Activated naive CD8-positive, alpha-beta T cell treated with anti-CD3 and anti-CD28 coated beads, Interleukin-2, amount 50 U/mL, for 24 hours (primary cell): ENCODE results near the gene IL12RB1.
"Not testable (repeated sequence)": the region's sequence is repeated elsewhere in the genome, so short reads cannot be mapped to it uniquely, and the experiment has no call there.

Experiments
- ATAC-seq: fragments of 150-1000 bp; cut with Tn5 transposase; one replicate; pipeline ENCODE4 v1.10.0; 2021
- DNase-seq: peaks from one replicate; pipeline ENCODE4 v3.0.0; 2021
- H3K27ac Mint-ChIP-seq: one replicate; pipeline ENCODE4 v1.8.0; 2021; ENCODE audit warnings: mild to moderate bottlenecking, mixed read lengths
- H3K27me3 Mint-ChIP-seq: one replicate; pipeline ENCODE4 v1.8.0; 2021; ENCODE audit warnings: mixed read lengths
- H3K36me3 Mint-ChIP-seq: one replicate; pipeline ENCODE4 v1.8.0; 2021; ENCODE audit warnings: low read depth, mixed read lengths
- H3K4me1 Mint-ChIP-seq: one replicate; pipeline ENCODE4 v1.8.0; 2021; ENCODE audit warnings: mixed read lengths
- H3K4me3 Mint-ChIP-seq: one replicate; pipeline ENCODE4 v1.8.0; 2021; ENCODE audit warnings: mild to moderate bottlenecking, moderate library complexity, mixed read lengths
- H3K9me3 Mint-ChIP-seq: one replicate; pipeline ENCODE4 v1.8.0; 2021; ENCODE audit warnings: mixed read lengths

The IL12RB1 gene

DNA sequence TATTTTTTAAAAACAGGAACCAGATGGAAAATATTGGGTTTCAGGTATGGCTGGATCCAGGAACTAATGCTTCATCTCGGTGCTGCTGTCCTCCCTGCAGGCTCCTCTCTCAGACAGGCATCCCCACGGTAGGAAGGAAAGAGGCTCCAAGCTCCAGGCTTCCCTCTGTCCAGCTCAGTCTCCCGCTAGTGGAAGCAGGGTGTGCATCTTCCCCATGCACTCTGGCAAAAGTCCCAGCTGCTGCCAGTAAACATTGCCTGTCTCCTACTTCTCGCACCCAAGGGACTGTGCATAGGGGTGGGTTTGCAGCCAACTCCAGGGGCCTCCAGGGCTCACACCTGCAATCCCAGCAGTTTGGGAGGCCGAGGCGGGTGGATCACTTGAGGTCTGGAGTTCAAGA lies 29.2 kb downstream of the IL12RB1 start:
- Mint-ChIP-seq H3K36me3 (no peaks in the 10 kb centered on the region), H3K4me3 (no peak overlapping the region), H3K27me3 (no peaks in the 10 kb centered on the region), H3K9me3 (no peaks in the 10 kb centered on the region), H3K27ac (no peak overlapping the region), H3K4me1 (peaks cover 13% of the 10 kb centered on the region)
- no peak for ATAC-seq
- no peak for DNase-seq

- H3K27me3 Mint-ChIP-seq: no peaks in the 10 kb centered on the region
- DNase-seq: no peak
- H3K27ac Mint-ChIP-seq: no peak overlapping the region
- ATAC-seq: no peak
- H3K9me3 Mint-ChIP-seq: no peaks in the 10 kb centered on the region
- peaks cover 13% of the 10 kb centered on the region for H3K4me1 Mint-ChIP-seq
- H3K4me3 Mint-ChIP-seq: no peak overlapping the region
- no peaks in the 10 kb centered on the region for H3K36me3 Mint-ChIP-seq
These were observed 30.8 kb downstream of the IL12RB1 start for GRCh38 chr19:18055967-18056366.

DNA sequence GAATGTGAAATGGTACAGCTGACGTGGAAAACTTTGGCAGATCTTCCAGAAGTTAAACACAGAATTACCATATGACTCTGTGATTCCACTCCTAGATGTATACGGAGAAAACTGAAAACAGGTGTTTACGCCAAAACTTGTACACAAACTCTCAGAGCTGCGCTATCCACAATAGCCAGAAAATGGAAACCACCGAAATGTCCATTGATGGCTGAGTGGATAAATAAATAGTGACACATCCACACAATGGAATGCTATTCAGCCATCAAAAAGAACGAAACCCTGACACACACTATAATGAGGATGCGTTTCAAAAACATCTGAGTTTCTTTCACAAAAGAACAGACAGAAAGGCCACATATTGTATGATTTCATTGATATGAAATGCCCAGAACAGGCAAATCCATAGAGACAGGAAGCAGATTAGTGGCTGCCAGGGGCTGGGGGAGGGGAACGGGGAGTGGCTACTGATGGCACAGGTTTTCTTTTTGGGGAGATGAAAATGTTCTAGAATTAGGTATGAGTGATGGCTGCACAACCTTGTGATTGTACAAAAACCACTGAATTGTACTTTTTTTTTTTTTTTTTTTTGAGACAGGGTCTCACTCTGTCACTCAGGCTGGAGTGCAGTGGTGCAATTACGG lies 33.0 kb downstream of the IL12RB1 start:
- no peaks in the 10 kb centered on the region for H3K9me3 Mint-ChIP-seq
- H3K4me3 Mint-ChIP-seq: no peak overlapping the region
- ATAC-seq (no peak), DNase-seq (no peak)
- peaks cover 17% of the 10 kb centered on the region for H3K4me1 Mint-ChIP-seq
- no peaks in the 10 kb centered on the region for H3K36me3 Mint-ChIP-seq
- no peak overlapping the region for H3K27ac Mint-ChIP-seq
- peaks cover 4% of the 10 kb centered on the region for H3K27me3 Mint-ChIP-seq

DNA sequence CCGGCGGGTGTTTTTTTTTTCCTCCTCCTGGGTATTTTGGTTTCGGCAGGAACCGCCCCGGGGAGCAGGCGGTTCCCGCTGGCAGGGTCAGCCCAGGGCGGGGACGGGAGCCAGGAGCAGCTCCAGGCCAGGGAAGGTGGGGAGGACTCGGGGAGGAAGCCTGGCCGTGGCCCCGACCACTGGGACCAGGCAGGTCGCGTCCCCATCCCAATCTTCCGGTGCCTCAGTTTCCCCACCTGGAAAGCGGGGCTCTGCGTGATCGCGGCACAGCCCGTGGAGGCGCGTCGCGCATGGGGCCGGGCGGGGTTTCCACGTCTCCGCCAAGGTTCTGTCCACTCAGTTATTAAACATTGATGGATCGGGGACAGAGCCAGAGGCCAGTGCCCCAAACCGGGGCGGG lies 34.8 kb downstream of the IL12RB1 start:
- no peak overlapping the region for H3K27ac Mint-ChIP-seq

DNA sequence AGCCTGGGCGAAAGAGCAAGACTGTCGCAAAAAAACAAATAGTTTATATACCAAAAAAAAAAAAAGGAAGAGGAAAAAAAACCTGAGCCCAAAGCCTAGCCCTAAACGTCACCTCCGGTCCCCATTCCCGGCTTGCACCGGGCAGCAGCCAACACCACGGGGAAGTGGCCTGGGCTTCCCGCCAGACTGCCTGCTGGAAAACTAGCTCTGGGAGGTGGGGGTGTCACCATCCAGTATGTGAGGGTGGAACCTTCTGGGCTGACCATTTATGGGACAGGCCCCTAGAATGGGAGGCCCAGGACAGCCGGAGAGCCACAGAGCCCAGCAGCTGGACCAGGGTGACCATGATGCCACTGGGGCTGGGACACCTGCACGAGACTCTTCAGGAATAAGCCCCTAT lies 37.3 kb downstream of the IL12RB1 start:
- H3K36me3 Mint-ChIP-seq: no peaks in the 10 kb centered on the region
- no peak for ATAC-seq
- no peaks in the 10 kb centered on the region for H3K9me3 Mint-ChIP-seq
- H3K27me3 Mint-ChIP-seq: peaks cover 9% of the 10 kb centered on the region
- no peak overlapping the region for H3K27ac Mint-ChIP-seq
- no peak for DNase-seq
- H3K4me3 Mint-ChIP-seq: no peak overlapping the region
- H3K4me1 Mint-ChIP-seq: peaks cover 35% of the 10 kb centered on the region

More for the DNA sequence above, 34.8 kb downstream of the IL12RB1 start:
- H3K4me3 Mint-ChIP-seq: no peak overlapping the region
- ATAC-seq (no peak), DNase-seq (no peak)
- H3K36me3 Mint-ChIP-seq: no peaks in the 10 kb centered on the region
- no peaks in the 10 kb centered on the region for H3K9me3 Mint-ChIP-seq
- peaks cover 4% of the 10 kb centered on the region for H3K27me3 Mint-ChIP-seq
- peaks cover 11% of the 10 kb centered on the region for H3K4me1 Mint-ChIP-seq

DNA sequence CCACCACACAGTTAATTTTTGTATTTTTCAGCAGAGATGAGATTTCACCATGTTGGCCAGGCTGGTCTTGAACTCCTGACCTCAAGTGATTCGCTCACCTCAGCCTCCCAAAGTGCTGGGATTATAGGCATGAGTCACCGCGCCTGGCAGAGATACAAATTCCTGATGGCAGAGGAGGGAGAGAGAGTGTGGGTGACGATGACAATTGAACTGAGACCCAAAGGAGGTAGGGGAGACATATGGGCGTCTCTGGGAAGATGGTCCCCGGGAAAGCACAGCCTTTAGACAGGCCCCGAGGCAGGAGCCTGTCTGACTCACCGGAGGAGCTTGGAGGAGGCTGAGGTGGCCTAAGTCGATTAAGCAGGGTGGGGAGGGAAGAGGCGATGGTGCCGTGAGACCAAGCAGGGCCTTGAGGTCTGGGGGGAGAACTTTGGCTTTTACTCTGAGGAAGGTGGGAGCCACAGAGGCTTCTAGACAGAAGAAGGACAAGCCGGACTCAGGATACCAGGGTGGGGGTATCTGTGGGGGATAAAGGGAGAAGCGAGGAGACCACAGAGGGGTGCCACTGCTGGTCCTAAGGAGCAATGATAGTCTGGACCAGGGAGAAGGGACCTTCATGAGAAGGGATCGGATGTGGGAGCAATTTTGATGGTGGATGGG lies 40.5 kb downstream of the IL12RB1 start:
- ATAC-seq (no peak), DNase-seq (peak; percentile 33)
- H3K9me3 Mint-ChIP-seq: no peaks in the 10 kb centered on the region
- H3K4me3 Mint-ChIP-seq: no peak overlapping the region
- peaks cover 54% of the 10 kb centered on the region for H3K4me1 Mint-ChIP-seq
- H3K27me3 Mint-ChIP-seq: peaks cover 14% of the 10 kb centered on the region
- peak overlapping the region; percentile 86 for H3K27ac Mint-ChIP-seq
- no peaks in the 10 kb centered on the region for H3K36me3 Mint-ChIP-seq

- peak overlapping the region; percentile 86 for H3K27ac Mint-ChIP-seq
- peak overlapping the region; percentile 58 for H3K4me3 Mint-ChIP-seq
- peaks cover 54% of the 10 kb centered on the region for H3K4me1 Mint-ChIP-seq
- H3K36me3 Mint-ChIP-seq: no peaks in the 10 kb centered on the region
- H3K27me3 Mint-ChIP-seq: peaks cover 14% of the 10 kb centered on the region
- DNase-seq (no peak), ATAC-seq (peak; percentile 3)
- no peaks in the 10 kb centered on the region for H3K9me3 Mint-ChIP-seq
These were observed 41.3 kb downstream of the IL12RB1 start for GRCh38 chr19:18045307-18046050.

GRCh38 chr19:18044825-18045304 lies 41.9 kb downstream of the IL12RB1 start:
- Mint-ChIP-seq H3K4me1 (peaks cover 49% of the 10 kb centered on the region), H3K27ac (peak overlapping the region; percentile 86), H3K27me3 (peaks cover 10% of the 10 kb centered on the region), H3K9me3 (no peaks in the 10 kb centered on the region), H3K4me3 (peak overlapping the region; percentile 58), H3K36me3 (no peaks in the 10 kb centered on the region)
- DNase-seq: peak; percentile 90
- ATAC-seq: peak; percentile 96

GRCh38 chr19:18043676-18044075 lies 43.1 kb downstream of the IL12RB1 start:
- H3K4me1 Mint-ChIP-seq: peaks cover 48% of the 10 kb centered on the region
- no peak for ATAC-seq
- H3K27ac Mint-ChIP-seq: no peak overlapping the region
- peaks cover 10% of the 10 kb centered on the region for H3K27me3 Mint-ChIP-seq
- H3K36me3 Mint-ChIP-seq: no peaks in the 10 kb centered on the region
- no peak for DNase-seq
- H3K9me3 Mint-ChIP-seq: no peaks in the 10 kb centered on the region
- peak overlapping the region; percentile 12 for H3K4me3 Mint-ChIP-seq

DNA sequence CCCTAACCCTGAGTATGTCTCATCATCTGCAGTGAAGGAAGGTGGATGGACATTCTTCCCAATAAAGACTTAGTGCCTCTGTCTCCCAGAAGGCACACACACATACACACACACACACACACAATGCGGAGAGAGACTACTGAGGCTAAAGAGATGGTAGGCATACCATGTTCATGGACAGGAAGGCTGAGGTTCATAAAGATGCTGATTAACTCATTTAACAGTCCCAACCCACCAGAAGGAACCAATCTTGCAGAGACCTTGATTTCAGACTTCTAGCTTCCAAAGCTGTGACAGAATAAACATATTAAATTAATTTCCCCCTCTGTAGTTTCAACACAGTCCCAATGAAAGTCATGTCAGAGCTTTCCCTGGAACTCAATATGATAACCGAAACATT lies 45.7 kb downstream of the IL12RB1 start:
- H3K4me3 Mint-ChIP-seq: no peak overlapping the region
- no peak for DNase-seq
- no peaks in the 10 kb centered on the region for H3K9me3 Mint-ChIP-seq
- peaks cover 38% of the 10 kb centered on the region for H3K4me1 Mint-ChIP-seq
- no peak overlapping the region for H3K27ac Mint-ChIP-seq
- no peaks in the 10 kb centered on the region for H3K36me3 Mint-ChIP-seq
- peaks cover 6% of the 10 kb centered on the region for H3K27me3 Mint-ChIP-seq
- no peak for ATAC-seq

- not testable (repeated sequence) for H3K4me3 Mint-ChIP-seq, H3K36me3 Mint-ChIP-seq, H3K27me3 Mint-ChIP-seq, DNase-seq, H3K27ac Mint-ChIP-seq, H3K9me3 Mint-ChIP-seq, ATAC-seq
- peaks cover 15% of the 10 kb centered on the region for H3K4me1 Mint-ChIP-seq
These were observed 54.6 kb downstream of the IL12RB1 start for GRCh38 chr19:18032102-18032501.

- H3K9me3 Mint-ChIP-seq, H3K4me3 Mint-ChIP-seq, DNase-seq, H3K27ac Mint-ChIP-seq, H3K36me3 Mint-ChIP-seq, ATAC-seq, H3K27me3 Mint-ChIP-seq: not testable (repeated sequence)
- H3K4me1 Mint-ChIP-seq: peaks cover 15% of the 10 kb centered on the region
These were observed 55.3 kb downstream of the IL12RB1 start for GRCh38 chr19:18031401-18031800.

- H3K36me3 Mint-ChIP-seq: no peaks in the 10 kb centered on the region
- no peaks in the 10 kb centered on the region for H3K27me3 Mint-ChIP-seq
- no peak for ATAC-seq
- H3K27ac Mint-ChIP-seq: no peak overlapping the region
- DNase-seq: no peak
- no peaks in the 10 kb centered on the region for H3K9me3 Mint-ChIP-seq
- peaks cover 10% of the 10 kb centered on the region for H3K4me1 Mint-ChIP-seq
- H3K4me3 Mint-ChIP-seq: no peak overlapping the region
These were observed 57.0 kb downstream of the IL12RB1 start for GRCh38 chr19:18029617-18030338.

- ATAC-seq: no peak
- H3K9me3 Mint-ChIP-seq: no peaks in the 10 kb centered on the region
- no peak overlapping the region for H3K27ac Mint-ChIP-seq
- H3K36me3 Mint-ChIP-seq: peaks cover 2% of the 10 kb centered on the region
- DNase-seq: no peak
- H3K4me1 Mint-ChIP-seq: peaks cover 33% of the 10 kb centered on the region
- no peak overlapping the region for H3K4me3 Mint-ChIP-seq
- no peaks in the 10 kb centered on the region for H3K27me3 Mint-ChIP-seq
These were observed 59.6 kb downstream of the IL12RB1 start for GRCh38 chr19:18027151-18027550.
